Activated CD8-positive, alpha-beta T cell treated with anti-CD3 and anti-CD28 coated beads for 36 hours (primary cell): ENCODE measurements around the gene ETS1. TPM values are rescaled to one million over a fixed set of nuclear protein-coding genes. Genes with fewer than 3 reads are reported as not detected.

Source experiments
- ATAC-seq: fragments of 200-7000 bp; cut with Tn5 transposase; one replicate; pipeline ENCODE4 v1.10.0; 2021; ENCODE audit warnings: mild to moderate bottlenecking, moderate library complexity
- CTCF ChIA-PET: fragments of 350-600 bp; sonication (Branson Sonifier 250); formaldehyde crosslinking; loops from one replicate; lab custom pipeline; 2021; ENCODE audit warnings: antibody characterized with exemption; lab: Charles Lee
- POLR2A ChIA-PET: fragments of 350-600 bp; sonication (Branson Sonifier 250); formaldehyde crosslinking; loops from one replicate; lab custom pipeline; 2021; ENCODE audit warnings: antibody characterized with exemption; lab: Charles Lee
- DNase-seq: peaks from one replicate; pipeline ENCODE4 v3.0.0-alpha.2; 2020
- H3K27ac Mint-ChIP-seq: one replicate; pipeline ENCODE4 v1.8.0; 2021; ENCODE audit warnings: mild to moderate bottlenecking, mixed read lengths
- H3K27me3 Mint-ChIP-seq: one replicate; pipeline ENCODE4 v1.8.0; 2021; ENCODE audit warnings: mixed read lengths
- H3K36me3 Mint-ChIP-seq: one replicate; pipeline ENCODE4 v1.8.0; 2021; ENCODE audit warnings: low read depth, mixed read lengths
- H3K4me1 Mint-ChIP-seq: one replicate; pipeline ENCODE4 v1.8.0; 2021; ENCODE audit warnings: low read depth, mixed read lengths
- H3K4me3 Mint-ChIP-seq: one replicate; pipeline ENCODE4 v1.8.0; 2021; ENCODE audit warnings: mild to moderate bottlenecking, moderate library complexity, mixed read lengths
- H3K9me3 Mint-ChIP-seq: one replicate; pipeline ENCODE4 v1.8.0; 2021; ENCODE audit warnings: mixed read lengths
- CTCF ChIP-seq: fragments of 200-600 bp; IDR thresholded peaks from one replicate; pipeline ENCODE4 v1.8.0; 2022; ENCODE audit warnings: antibody characterized with exemption, mild to moderate bottlenecking
- intact Hi-C: fragments of 100-400 bp; cut with micrococcal nuclease; formaldehyde crosslinking; loops from one replicate; pipeline ENCODE4 v1.10.0; 2022
- total RNA-seq, 2 experiments: library from RNA; stranded (reverse); gene quantifications; one replicate each; pipeline ENCODE4 v1.2.3, GENCODE V29; 2021

ETS1 gene
- total RNA-seq, 2 experiments from 2014 or later: 527 to 532 TPM

GRCh38 chr11:128630367-128631230, 43.2 kb upstream of the ETS1 start:
- ChIA-PET POLR2A (interaction anchor here (0.8 to 5.7 kb wide), 23 partner anchors 11 to 458 kb away, joined by 3 to 66 read pairs (median 3); no protein-coding TSS in a partner anchor), CTCF (interaction anchor here (0.6 to 13.8 kb wide), 59 partner anchors 8 to 581 kb away, joined by 3 to 400 read pairs (median 5); no protein-coding TSS in a partner anchor)
- TF ChIP-seq CTCF: peak; percentile 72
- Mint-ChIP-seq H3K9me3 (no peaks in the 10 kb centered on the region), H3K4me1 (peaks cover 66% of the 10 kb centered on the region), H3K27me3 (no peaks in the 10 kb centered on the region), H3K4me3 (peak overlapping the region; percentile 72), H3K27ac (peak overlapping the region; percentile 97), H3K36me3 (no peaks in the 10 kb centered on the region)
- peak; percentile 71 for ATAC-seq
- DNase-seq: peak; percentile 94
- intact Hi-C loops: loop anchor here (2.0 to 5.0 kb wide), 4 partner anchors 127 to 593 kb away; no protein-coding TSS in a partner anchor

- peaks cover 75% of the 10 kb centered on the region for H3K4me1 Mint-ChIP-seq
- intact Hi-C loops: loop anchor here (2.0 to 10.0 kb wide), 7 partner anchors 49 to 592 kb away; no protein-coding TSS in a partner anchor
- ATAC-seq (no peak), DNase-seq (no peak)
- peak overlapping the region; percentile 72 for H3K4me3 Mint-ChIP-seq
- H3K9me3 Mint-ChIP-seq: no peaks in the 10 kb centered on the region
- H3K36me3 Mint-ChIP-seq: no peaks in the 10 kb centered on the region
- CTCF ChIA-PET: interaction anchor here (0.7 to 13.8 kb wide), 43 partner anchors 15 to 580 kb away, joined by 3 to 400 read pairs (median 6); no protein-coding TSS in a partner anchor
- TF ChIP-seq CTCF: no peak
- H3K27me3 Mint-ChIP-seq: no peaks in the 10 kb centered on the region
- peak overlapping the region; percentile 97 for H3K27ac Mint-ChIP-seq
- POLR2A ChIA-PET: interaction anchor here (0.9 to 5.7 kb wide), 19 partner anchors 19 to 339 kb away, joined by 3 to 66 read pairs (median 5); no protein-coding TSS in a partner anchor
These were observed 42.3 kb upstream of the ETS1 start for GRCh38 chr11:128629516-128630106.

- CTCF ChIA-PET: interaction anchor here (0.8 to 13.8 kb wide), 23 partner anchors 18 to 470 kb away, joined by 3 to 400 read pairs (median 5); no protein-coding TSS in a partner anchor
These were observed 41.3 kb upstream of the ETS1 start for GRCh38 chr11:128628686-128629085.

GRCh38 chr11:128628325-128628673, 40.9 kb upstream of the ETS1 start:
- no peaks in the 10 kb centered on the region for H3K9me3 Mint-ChIP-seq

More at GRCh38 chr11:128628686-128629085, 41.3 kb upstream of the ETS1 start:
- POLR2A ChIA-PET: interaction anchor here (0.7 to 5.7 kb wide), 22 partner anchors 9 to 338 kb away, joined by 3 to 66 read pairs (median 4); no protein-coding TSS in a partner anchor
- intact Hi-C loops: loop anchor here (1.0 to 10.0 kb wide), 4 partner anchors 48 to 304 kb away; no protein-coding TSS in a partner anchor
- no peak for TF ChIP-seq CTCF
- ATAC-seq (peak; percentile 29), DNase-seq (peak; percentile 62)
- Mint-ChIP-seq H3K9me3 (no peaks in the 10 kb centered on the region), H3K36me3 (no peaks in the 10 kb centered on the region), H3K4me3 (peak overlapping the region; percentile 72), H3K27me3 (no peaks in the 10 kb centered on the region), H3K27ac (peak overlapping the region; percentile 97), H3K4me1 (peaks cover 80% of the 10 kb centered on the region)

More at GRCh38 chr11:128628325-128628673, 40.9 kb upstream of the ETS1 start:
- ATAC-seq: peak; percentile 5
- Mint-ChIP-seq H3K36me3 (no peaks in the 10 kb centered on the region), H3K4me3 (peak overlapping the region; percentile 72), H3K4me1 (peaks cover 84% of the 10 kb centered on the region), H3K27ac (peak overlapping the region; percentile 97), H3K27me3 (no peaks in the 10 kb centered on the region)
- ChIA-PET CTCF (interaction anchor here (0.8 to 13.8 kb wide), 20 partner anchors 17 to 469 kb away, joined by 3 to 400 read pairs (median 6); no protein-coding TSS in a partner anchor), POLR2A (interaction anchor here (0.6 to 5.7 kb wide), 19 partner anchors 8 to 337 kb away, joined by 3 to 66 read pairs (median 4); no protein-coding TSS in a partner anchor)
- DNase-seq: no peak
- TF ChIP-seq CTCF: no peak
- intact Hi-C loops: loop anchor here (1.0 to 10.0 kb wide), 4 partner anchors 47 to 303 kb away; no protein-coding TSS in a partner anchor
